ENCODE results near the gene PLAAT3.
"Not testable (repeated sequence)": the region's sequence is repeated elsewhere in the genome, so short reads cannot be mapped to it uniquely, and the experiment has no call there.

PLAAT3 gene

DNA sequence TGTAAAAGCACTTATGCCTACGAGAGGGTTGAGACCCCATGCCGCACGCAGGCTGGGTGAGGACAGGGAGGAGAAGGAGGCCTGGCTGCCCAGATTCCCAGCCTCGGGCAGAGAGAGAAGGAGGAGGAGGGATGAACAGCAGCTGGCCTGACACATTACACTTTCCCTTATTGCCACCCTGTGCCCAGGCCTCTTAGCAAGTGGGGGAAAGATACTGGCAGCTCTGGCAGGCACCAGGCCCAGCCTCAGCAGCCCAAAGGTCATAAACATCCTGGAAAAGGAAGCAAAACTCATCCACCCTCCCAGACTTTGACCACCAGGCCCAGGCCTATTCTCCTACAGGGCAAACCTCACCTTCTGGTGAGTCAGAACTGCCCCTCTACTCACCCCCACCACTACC, 4.7 kb downstream of the PLAAT3 start:
- DNase-seq (ENCODE audit: low read depth in 2 of 2): no peak

GRCh38 chr11:63608353-63609345, 5.6 kb downstream of the PLAAT3 start:
- DNase-seq (ENCODE audit: low read depth in 2 of 2): no peak

GRCh38 chr11:63603180-63603518, 11.1 kb downstream of the PLAAT3 start:
- no peak for DNase-seq (ENCODE audit: low read depth in 2 of 2)

GRCh38 chr11:63602290-63603179, 11.7 kb downstream of the PLAAT3 start:
- not testable (repeated sequence) for DNase-seq (ENCODE audit: low read depth in 2 of 2)

DNA sequence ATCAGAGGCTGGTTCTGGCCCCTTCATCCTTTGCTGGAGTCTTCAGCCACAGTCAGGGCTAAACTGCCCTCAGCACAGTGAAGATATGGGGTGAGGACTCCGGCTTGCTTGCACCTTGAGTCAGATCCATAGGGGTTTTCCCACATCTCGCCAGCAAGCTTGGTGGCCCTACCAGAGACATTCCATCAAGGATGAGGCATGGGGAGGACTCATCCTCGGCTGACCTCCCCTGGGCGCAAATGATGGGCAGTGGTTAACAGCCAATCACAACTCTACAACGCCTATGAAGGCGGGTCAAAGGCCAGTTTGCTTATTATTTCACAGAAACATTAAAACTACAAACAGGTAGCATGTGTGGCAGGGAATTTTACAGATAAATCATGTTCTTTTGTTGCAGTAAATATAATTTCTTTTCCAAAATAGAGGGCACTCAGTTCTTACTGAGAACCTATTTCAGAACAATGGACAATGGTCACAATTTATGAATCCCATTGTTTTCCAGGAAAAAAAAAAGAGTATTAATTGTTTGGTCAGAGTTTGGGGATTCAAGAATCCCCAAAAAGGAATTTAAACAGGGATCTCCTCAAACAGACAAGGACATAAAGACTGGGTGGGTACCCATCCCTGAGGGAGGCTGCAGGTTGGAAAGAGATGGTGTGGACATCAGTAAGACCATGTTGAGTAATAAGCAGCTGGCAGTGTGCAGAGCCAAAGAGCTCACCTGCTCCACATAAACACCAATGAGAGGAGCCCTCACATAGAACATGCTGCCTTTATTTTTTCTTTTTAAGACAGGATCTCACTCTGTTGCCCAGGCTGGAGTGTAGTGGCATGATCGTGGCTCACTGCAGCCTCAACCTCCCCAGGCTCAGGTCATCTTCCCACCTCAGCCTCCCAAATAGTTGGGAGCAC, 14.8 kb downstream of the PLAAT3 start:
- DNase-seq (ENCODE audit: low read depth in 2 of 2): no peak

GRCh38 chr11:63598556-63598955, 15.7 kb downstream of the PLAAT3 start:
- no peak for DNase-seq (ENCODE audit: low read depth in 2 of 2)

GRCh38 chr11:63595296-63595695, 18.9 kb downstream of the PLAAT3 start:
- DNase-seq (ENCODE audit: low read depth in 2 of 2): no peak

DNA sequence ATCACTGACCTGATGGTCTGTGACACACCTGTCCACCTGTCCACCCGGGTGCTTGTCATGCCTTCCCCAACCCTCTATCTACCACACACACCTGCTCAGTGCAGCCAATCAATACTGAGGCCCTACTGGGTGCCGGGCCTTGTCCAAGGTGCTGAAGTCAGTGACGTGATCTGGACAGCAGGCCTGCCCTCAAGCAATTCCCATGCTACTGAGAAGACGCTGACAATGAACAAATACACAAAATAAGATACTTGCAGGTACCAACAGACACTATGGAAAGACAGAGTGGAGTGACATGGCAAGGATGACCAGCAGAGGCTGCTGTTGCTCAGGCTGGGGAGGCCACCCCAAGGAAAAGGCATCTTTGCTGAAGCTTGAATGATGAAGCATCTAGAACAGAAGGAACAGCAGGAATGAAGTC, 21.2 kb downstream of the PLAAT3 start:
- DNase-seq (ENCODE audit: low read depth in 2 of 2): no peak

GRCh38 chr11:63590024-63590788, 24.0 kb downstream of the PLAAT3 start:
- DNase-seq (ENCODE audit: low read depth in 2 of 2): no peak

GRCh38 chr11:63589000-63589399, 25.2 kb downstream of the PLAAT3 start:
- no peak for DNase-seq (ENCODE audit: low read depth in 2 of 2)

GRCh38 chr11:63586451-63587166, 27.6 kb downstream of the PLAAT3 start:
- no peak for DNase-seq (ENCODE audit: low read depth in 2 of 2)

DNA sequence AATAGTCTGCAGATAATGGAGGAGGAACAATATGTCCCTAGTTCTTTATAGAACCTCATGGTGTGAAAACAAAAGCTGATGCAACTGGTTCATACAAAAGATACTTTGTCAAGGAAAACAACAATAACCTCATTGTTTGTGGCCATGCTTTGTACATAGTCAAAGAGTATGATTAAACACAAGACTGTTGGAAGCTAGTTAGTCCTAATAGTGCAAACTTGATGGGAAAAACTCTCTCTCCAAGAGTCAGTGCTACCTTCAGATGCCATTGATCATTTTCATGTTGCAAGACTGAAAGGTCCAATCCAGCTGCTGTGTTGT, 30.9 kb downstream of the PLAAT3 start:
- DNase-seq (ENCODE audit: low read depth in 2 of 2): no peak

DNA sequence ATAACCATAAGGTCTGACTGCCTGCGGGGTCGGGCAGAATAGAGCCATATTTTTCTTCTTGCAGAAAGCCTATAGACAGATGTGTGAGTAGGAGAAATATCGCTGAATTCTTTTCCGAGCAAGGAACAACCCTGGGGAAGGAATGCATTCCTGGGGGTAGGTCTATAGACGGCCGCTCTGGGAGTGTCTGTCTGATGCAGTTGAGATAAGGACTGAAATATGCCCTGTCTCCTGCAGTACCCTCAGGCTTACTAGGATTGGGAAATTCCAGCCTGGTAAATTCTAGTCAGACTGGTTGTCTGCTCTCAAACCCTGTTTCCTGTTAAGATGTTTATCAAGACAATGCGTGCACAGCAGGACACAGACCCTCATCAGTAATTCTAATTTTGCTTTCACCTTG, 33.0 kb downstream of the PLAAT3 start:
- DNase-seq (ENCODE audit: low read depth in 2 of 2): not testable (repeated sequence)

DNA sequence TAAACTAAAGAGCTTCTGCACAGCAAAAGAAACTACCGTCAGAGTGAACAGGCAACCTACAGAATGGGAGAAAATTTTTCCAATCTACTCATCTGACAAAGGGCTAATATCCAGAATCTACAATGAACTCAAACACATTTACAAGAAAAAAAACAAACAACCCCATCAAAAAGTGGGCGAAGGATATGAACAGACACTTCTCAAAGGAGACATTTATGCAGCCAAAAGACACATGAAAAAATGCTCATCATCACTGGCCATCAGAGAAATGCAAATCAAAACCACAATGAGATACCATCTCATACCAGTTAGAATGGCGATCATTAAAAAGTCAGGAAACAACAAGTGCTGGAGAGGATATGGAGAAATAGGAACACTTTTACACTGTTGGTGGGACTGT, 35.4 kb downstream of the PLAAT3 start:
- not testable (repeated sequence) for DNase-seq (ENCODE audit: low read depth in 2 of 2)

GRCh38 chr11:63574856-63575602, 39.2 kb downstream of the PLAAT3 start:
- no peak for DNase-seq (ENCODE audit: low read depth in 2 of 2)

DNA sequence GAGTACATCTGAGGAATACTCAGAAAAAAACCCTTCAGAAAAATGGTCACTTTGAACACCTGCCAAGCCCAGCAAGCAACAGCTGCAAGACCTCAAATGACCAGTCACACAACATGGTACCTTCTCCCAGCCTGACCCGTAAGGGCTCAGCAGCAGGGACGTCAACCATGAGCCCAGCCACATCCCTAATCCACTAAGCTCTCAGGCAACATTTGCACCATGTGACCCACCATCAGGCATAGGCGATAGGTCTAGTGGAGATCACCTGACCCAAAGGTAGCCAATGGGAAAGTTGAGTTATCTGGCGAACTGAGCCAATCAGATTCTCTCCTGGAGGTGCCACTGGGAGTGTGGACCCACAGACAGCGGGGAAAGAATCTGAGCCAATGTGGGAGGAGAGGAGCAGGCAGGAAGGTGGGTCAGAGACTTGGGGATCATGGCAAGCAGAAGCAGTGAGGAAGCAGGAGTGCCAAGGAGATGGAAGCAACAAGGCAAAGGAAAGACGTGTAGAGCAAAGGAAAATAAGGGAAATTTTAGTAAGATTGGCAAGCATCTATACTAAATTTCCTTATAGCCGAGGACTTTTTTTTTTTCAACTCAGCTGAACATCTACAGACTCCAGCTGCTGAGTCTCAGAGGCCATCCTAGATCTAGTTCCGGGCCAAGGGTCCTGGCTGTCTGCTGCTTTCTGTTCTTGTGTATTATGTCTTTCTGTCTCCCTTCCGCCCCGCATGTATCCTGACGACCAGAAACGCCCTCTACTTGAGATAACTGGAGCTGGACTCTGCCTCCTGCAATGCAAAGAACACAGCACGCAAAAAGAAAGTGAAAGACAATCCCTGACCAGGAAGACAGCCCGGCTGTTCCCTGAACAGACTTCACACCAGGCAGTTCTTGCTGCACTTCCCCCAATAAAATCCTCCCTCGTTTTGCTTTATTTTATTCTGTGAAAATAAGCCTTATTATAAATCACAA, 40.1 kb downstream of the PLAAT3 start:
- no peak for DNase-seq (ENCODE audit: low read depth in 2 of 2)

DNA sequence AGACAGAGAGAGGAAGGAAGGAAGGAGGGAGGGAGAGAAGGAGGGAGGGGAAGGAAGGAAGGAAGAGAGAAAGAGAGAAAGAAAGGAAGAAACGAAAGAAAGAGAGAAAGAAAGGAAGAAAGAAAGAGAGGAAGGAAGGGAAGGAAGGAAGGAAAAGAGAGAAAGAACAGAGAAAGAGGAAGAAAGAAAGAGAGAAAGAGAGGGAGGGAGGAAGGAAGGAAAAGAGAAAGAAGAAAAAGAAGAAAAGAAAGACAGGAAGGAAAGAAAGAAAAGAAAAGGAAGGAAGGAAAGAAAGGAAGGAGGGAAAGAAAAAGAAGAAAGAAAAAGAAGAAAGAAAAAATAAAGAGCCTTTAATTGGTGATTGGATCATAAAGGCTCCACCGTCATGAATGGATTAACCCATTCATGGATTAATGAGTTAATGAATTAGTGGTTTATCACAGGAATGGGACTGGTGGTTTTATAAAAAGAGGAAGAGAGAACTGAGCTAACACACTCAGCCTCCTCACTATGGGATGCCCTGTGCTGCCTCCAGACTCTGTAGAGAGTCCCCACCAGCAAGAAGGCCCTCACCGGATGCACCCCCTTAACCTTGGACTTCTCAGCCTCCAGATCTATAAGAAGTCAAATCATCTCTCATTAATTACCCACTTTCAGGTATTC, 42.1 kb downstream of the PLAAT3 start:
- DNase-seq (ENCODE audit: low read depth in 2 of 2): no peak

GRCh38 chr11:63569570-63569969, 44.7 kb downstream of the PLAAT3 start:
- no peak for DNase-seq (ENCODE audit: low read depth in 2 of 2)
